Muscle layer of colon (tissue), 2 donors: ENCODE results near the gene SLAMF9.

Experiments
- H3K27ac ChIP-seq: one replicate; pipeline ENCODE4 v1.7.0; 2013; ENCODE audit warnings: low read depth, mild to moderate bottlenecking, low read length, moderate library complexity
- H3K27me3 ChIP-seq, 2 donors: one replicate each; pipeline ENCODE4 v1.7.0; 2013; ENCODE audit warnings: low read length in 2 of 2, mild to moderate bottlenecking in 2 of 2; ENCODE audit not compliant: insufficient read depth in 2 of 2, control insufficient read depth in 1 of 2
- H3K36me3 ChIP-seq: one replicate; pipeline ENCODE4 v1.7.0; 2013; ENCODE audit warnings: mild to moderate bottlenecking, low read length; ENCODE audit not compliant: insufficient read depth
- H3K4me1 ChIP-seq: one replicate; pipeline ENCODE4 v1.7.0; 2013; ENCODE audit warnings: mild to moderate bottlenecking, low read length; ENCODE audit not compliant: insufficient read depth
- H3K4me3 ChIP-seq, 2 donors: one replicate each; pipeline ENCODE4 v1.7.0; 2013; ENCODE audit warnings: low read length in 2 of 2, low read depth in 1 of 2, mild to moderate bottlenecking in 1 of 2, moderate library complexity in 1 of 2
- H3K9ac ChIP-seq: one replicate; pipeline ENCODE4 v1.7.0; 2013; ENCODE audit warnings: low read length
- H3K9me3 ChIP-seq: one replicate; pipeline ENCODE4 v1.7.0; 2013; ENCODE audit warnings: mild to moderate bottlenecking, low read length
- donor health status: abdominal sarcoma.
- donor health status: Adenocarcinoma of cecum.

The SLAMF9 gene

GRCh38 chr1:159922511-159923202, 31.4 kb downstream of the SLAMF9 start:
- peak overlapping the region; percentile 97 for H3K27ac ChIP-seq
- peak overlapping the region; percentile 97 for H3K9ac ChIP-seq
- H3K4me3 ChIP-seq, result peak overlapping the region; percentile 23 to 97
- peaks cover 30% of the 10 kb centered on the region for H3K36me3 ChIP-seq
- H3K4me1 ChIP-seq, result peaks cover 17% of the 10 kb centered on the region
- H3K27me3 ChIP-seq, result no peaks in the 10 kb centered on the region
- H3K9me3 ChIP-seq, result no peaks in the 10 kb centered on the region

GRCh38 chr1:159921700-159922504, 32.1 kb downstream of the SLAMF9 start:
- peak overlapping the region; percentile 97 for H3K27ac ChIP-seq
- H3K4me1 ChIP-seq, result peaks cover 17% of the 10 kb centered on the region
- H3K36me3 ChIP-seq, result peaks cover 32% of the 10 kb centered on the region
- H3K27me3 ChIP-seq, result no peaks in the 10 kb centered on the region
- peak overlapping the region; percentile 97 for H3K9ac ChIP-seq
- H3K4me3 ChIP-seq, result peak overlapping the region in 1 of 2 donors; percentile 49
- no peaks in the 10 kb centered on the region for H3K9me3 ChIP-seq

- no peaks in the 10 kb centered on the region for H3K27me3 ChIP-seq
- H3K4me3 ChIP-seq, result no peak overlapping the region
- peaks cover 16% of the 10 kb centered on the region for H3K4me1 ChIP-seq
- H3K36me3 ChIP-seq, result peaks cover 32% of the 10 kb centered on the region
- no peak overlapping the region for H3K27ac ChIP-seq
- H3K9ac ChIP-seq, result no peak overlapping the region
- H3K9me3 ChIP-seq, result no peaks in the 10 kb centered on the region
These were observed 32.8 kb downstream of the SLAMF9 start for GRCh38 chr1:159921251-159921650.

- no peak overlapping the region for H3K9ac ChIP-seq
- peaks cover 32% of the 10 kb centered on the region for H3K36me3 ChIP-seq
- H3K4me3 ChIP-seq, result no peak overlapping the region
- no peaks in the 10 kb centered on the region for H3K27me3 ChIP-seq
- H3K9me3 ChIP-seq, result no peaks in the 10 kb centered on the region
- H3K4me1 ChIP-seq, result peaks cover 16% of the 10 kb centered on the region
- peak overlapping the region; percentile 23 for H3K27ac ChIP-seq
These were observed 33.4 kb downstream of the SLAMF9 start for GRCh38 chr1:159920651-159921050.

DNA sequence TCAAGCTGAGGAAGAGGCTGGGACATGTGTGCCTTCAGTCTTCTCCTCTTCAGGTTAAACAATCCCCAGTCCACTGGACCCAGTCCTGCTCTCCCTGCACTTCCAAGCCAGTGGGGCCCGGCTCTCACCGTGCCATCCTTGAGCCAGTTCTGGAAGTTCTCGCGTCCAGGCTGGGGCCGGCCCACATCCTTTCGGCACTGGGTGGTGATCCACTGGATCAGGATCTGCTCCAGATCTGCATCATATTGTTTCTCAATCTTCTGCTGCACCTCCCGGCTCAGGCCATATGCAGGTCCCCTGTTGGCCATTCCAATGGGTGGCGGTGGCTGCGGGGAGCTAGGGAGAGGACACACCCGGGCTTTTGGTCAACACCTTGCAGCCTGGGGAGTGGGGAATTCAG, 33.8 kb downstream of the SLAMF9 start:
- peaks cover 16% of the 10 kb centered on the region for H3K4me1 ChIP-seq
- H3K27ac ChIP-seq, result no peak overlapping the region
- no peaks in the 10 kb centered on the region for H3K9me3 ChIP-seq
- H3K9ac ChIP-seq, result no peak overlapping the region
- peaks cover 32% of the 10 kb centered on the region for H3K36me3 ChIP-seq
- H3K27me3 ChIP-seq, result no peaks in the 10 kb centered on the region
- H3K4me3 ChIP-seq, result no peak overlapping the region

GRCh38 chr1:159919236-159919865, 34.7 kb downstream of the SLAMF9 start:
- no peak overlapping the region for H3K27ac ChIP-seq
- no peak overlapping the region for H3K9ac ChIP-seq

GRCh38 chr1:159918352-159919200, 35.5 kb downstream of the SLAMF9 start:
- no peak overlapping the region for H3K27ac ChIP-seq
- peaks cover 32% of the 10 kb centered on the region for H3K36me3 ChIP-seq
- no peaks in the 10 kb centered on the region for H3K9me3 ChIP-seq
- no peak overlapping the region for H3K4me3 ChIP-seq
- peaks cover 11% of the 10 kb centered on the region for H3K4me1 ChIP-seq
- H3K9ac ChIP-seq, result no peak overlapping the region
- H3K27me3 ChIP-seq, result no peaks in the 10 kb centered on the region

More at GRCh38 chr1:159919236-159919865, 34.7 kb downstream of the SLAMF9 start:
- H3K9me3 ChIP-seq, result no peaks in the 10 kb centered on the region
- H3K4me1 ChIP-seq, result peaks cover 16% of the 10 kb centered on the region
- peaks cover 32% of the 10 kb centered on the region for H3K36me3 ChIP-seq
- H3K27me3 ChIP-seq, result no peaks in the 10 kb centered on the region
- H3K4me3 ChIP-seq, result no peak overlapping the region

GRCh38 chr1:159917533-159918351, 36.3 kb downstream of the SLAMF9 start:
- no peak overlapping the region for H3K27ac ChIP-seq
- H3K36me3 ChIP-seq, result peaks cover 32% of the 10 kb centered on the region
- no peak overlapping the region for H3K4me3 ChIP-seq
- H3K9me3 ChIP-seq, result no peaks in the 10 kb centered on the region
- H3K9ac ChIP-seq, result no peak overlapping the region
- H3K27me3 ChIP-seq, result no peaks in the 10 kb centered on the region
- H3K4me1 ChIP-seq, result peaks cover 11% of the 10 kb centered on the region

- H3K4me1 ChIP-seq, result peaks cover 7% of the 10 kb centered on the region
- H3K4me3 ChIP-seq, result no peak overlapping the region
- H3K9ac ChIP-seq, result no peak overlapping the region
- H3K27ac ChIP-seq, result no peak overlapping the region
- no peaks in the 10 kb centered on the region for H3K27me3 ChIP-seq
- H3K36me3 ChIP-seq, result peaks cover 32% of the 10 kb centered on the region
- H3K9me3 ChIP-seq, result no peaks in the 10 kb centered on the region
These were observed 37.6 kb downstream of the SLAMF9 start for GRCh38 chr1:159916242-159917051.
